Smooth muscle cell (in vitro differentiated cells): ENCODE measurements around the gene RAP1GAP2. TPM values are rescaled to one million over a fixed set of nuclear protein-coding genes. Genes with fewer than 3 reads are reported as not detected.

Source experiments
- DNase-seq: peaks from one replicate; lab custom pipeline; 2025; ENCODE audit not compliant: unreplicated experiment; lab: John Stamatoyannopoulos, UW
- H2AFZ ChIP-seq: fragments of 200-600 bp; sonication (generic); 2 replicates; pipeline ENCODE4 v1.6.0; 2016; ENCODE audit warnings: antibody characterized with exemption, low read depth, mild to moderate bottlenecking
- H3F3A ChIP-seq: fragments of 200-600 bp; sonication (generic); 2 replicates; pipeline ENCODE4 v1.6.0; 2017; ENCODE audit warnings: antibody characterized with exemption, low read depth
- H3K27ac ChIP-seq: fragments of 200-600 bp; sonication (generic); 2 replicates; pipeline ENCODE4 v1.5.1; 2016; ENCODE audit warnings: low read depth, mild to moderate bottlenecking
- H3K27me3 ChIP-seq: fragments of 200-600 bp; sonication (generic); 2 replicates; pipeline ENCODE4 v1.6.1; 2016; ENCODE audit warnings: low read depth, mild to moderate bottlenecking
- H3K36me3 ChIP-seq: fragments of 200-600 bp; sonication (generic); 2 replicates; pipeline ENCODE4 v1.5.1; 2016; ENCODE audit warnings: low read depth
- H3K4me1 ChIP-seq: fragments of 200-600 bp; sonication (generic); 2 replicates; pipeline ENCODE4 v1.5.1; 2016; ENCODE audit warnings: low read depth
- H3K4me2 ChIP-seq: fragments of 200-600 bp; sonication (generic); 2 replicates; pipeline ENCODE4 v1.6.0; 2016; ENCODE audit warnings: mild to moderate bottlenecking
- H3K4me3 ChIP-seq: fragments of 200-600 bp; sonication (generic); 2 replicates; pipeline ENCODE4 v1.5.1; 2016; ENCODE audit warnings: mild to moderate bottlenecking
- H3K79me2 ChIP-seq: fragments of 200-600 bp; sonication (generic); 2 replicates; pipeline ENCODE4 v1.6.0; 2016; ENCODE audit warnings: low read depth, mild to moderate bottlenecking
- H3K9ac ChIP-seq: fragments of 200-600 bp; sonication (generic); 2 replicates; pipeline ENCODE4 v1.6.0; 2016; ENCODE audit warnings: low read depth
- H3K9me3 ChIP-seq: fragments of 200-600 bp; sonication (generic); replicated peaks from 2 replicates; pipeline ENCODE4 v1.5.1; 2016; ENCODE audit warnings: low read depth
- H4K20me1 ChIP-seq: fragments of 200-600 bp; sonication (generic); 2 replicates; pipeline ENCODE4 v1.6.0; 2016; ENCODE audit warnings: low read depth
- CTCF ChIP-seq: fragments of 200-600 bp; sonication (generic); IDR thresholded peaks from 2 replicates; pipeline ENCODE4 v1.5.1; 2017; ENCODE audit warnings: borderline replicate concordance, mild to moderate bottlenecking, antibody characterized with exemption; ENCODE audit not compliant: insufficient read depth, poor library complexity, severe bottlenecking
- WGBS: methylation state at CpG from one replicate; pipeline ENCODE4 v1.1.7; 2016; ENCODE audit warnings: low lambda C conversion rate; 5-methylcytosine and 5-hydroxymethylcytosine counted together
- polyA plus RNA-seq: library from polyadenylated mRNA; unstranded; fragments of >200 nt; fragmentation: Nextera tagmentation; extraction: Ambion mirVana; gene quantifications from 2 replicates; pipeline ENCODE4 v1.2.1, GENCODE V29; 2016
- total RNA-seq: library from RNA; depleted of rRNA; stranded (reverse); fragments of >200 nt; gene quantifications from 2 replicates; pipeline ENCODE4 v1.2.3, GENCODE V29; 2014

The RAP1GAP2 gene
- total and polyA plus RNA-seq, 2 experiments from 2014 or later: 0.31 to 0.99 TPM

GRCh38 chr17:2893422-2893914, 97.2 kb downstream of the RAP1GAP2 start:
- WGBS: 96% methylated on average over 20 of the region's 20 CpGs
- no peak overlapping the region for H3K4me2 ChIP-seq
- peaks cover 6% of the 10 kb centered on the region for H3F3A ChIP-seq
- H4K20me1 ChIP-seq: no peaks in the 10 kb centered on the region
- no peaks in the 10 kb centered on the region for H3K27me3 ChIP-seq
- H3K9me3 ChIP-seq: no peaks in the 10 kb centered on the region
- no peaks in the 10 kb centered on the region for H3K36me3 ChIP-seq
- no peaks in the 10 kb centered on the region for H3K79me2 ChIP-seq
- H3K4me3 ChIP-seq: no peak overlapping the region
- H2AFZ ChIP-seq: no peak overlapping the region
- no peak overlapping the region for H3K9ac ChIP-seq
- peak overlapping the region; percentile 15 for H3K27ac ChIP-seq
- DNase-seq: no peak
- no peaks in the 10 kb centered on the region for H3K4me1 ChIP-seq
- no peak for TF ChIP-seq CTCF

GRCh38 chr17:2894782-2895181, 98.5 kb downstream of the RAP1GAP2 start:
- H3K4me1 ChIP-seq: no peaks in the 10 kb centered on the region
- no peaks in the 10 kb centered on the region for H3K9me3 ChIP-seq
- H3K4me2 ChIP-seq: no peak overlapping the region
- no peak overlapping the region for H3K4me3 ChIP-seq
- DNase-seq: no peak
- no peaks in the 10 kb centered on the region for H3K36me3 ChIP-seq
- H3K79me2 ChIP-seq: no peaks in the 10 kb centered on the region
- peaks cover 6% of the 10 kb centered on the region for H3F3A ChIP-seq
- no peak overlapping the region for H3K9ac ChIP-seq
- 95% methylated on average over 17 of the region's 17 CpGs for WGBS
- no peaks in the 10 kb centered on the region for H4K20me1 ChIP-seq
- H3K27me3 ChIP-seq: no peaks in the 10 kb centered on the region
- no peak overlapping the region for H2AFZ ChIP-seq
- H3K27ac ChIP-seq: no peak overlapping the region
- TF ChIP-seq CTCF: no peak

GRCh38 chr17:2897605-2898004, 101.4 kb downstream of the RAP1GAP2 start:
- H3K79me2 ChIP-seq: no peaks in the 10 kb centered on the region
- H3K4me2 ChIP-seq: no peak overlapping the region
- no peaks in the 10 kb centered on the region for H3K4me1 ChIP-seq
- no peaks in the 10 kb centered on the region for H3K36me3 ChIP-seq
- no peak for TF ChIP-seq CTCF
- DNase-seq: no peak
- no peak overlapping the region for H3K4me3 ChIP-seq
- no peaks in the 10 kb centered on the region for H4K20me1 ChIP-seq
- no peaks in the 10 kb centered on the region for H3K9me3 ChIP-seq
- H3K9ac ChIP-seq: no peak overlapping the region
- 89% methylated on average over 11 of the region's 11 CpGs for WGBS
- no peak overlapping the region for H2AFZ ChIP-seq
- no peaks in the 10 kb centered on the region for H3F3A ChIP-seq
- H3K27me3 ChIP-seq: no peaks in the 10 kb centered on the region
- H3K27ac ChIP-seq: no peak overlapping the region

- Histone ChIP-seq H3K27ac (no peak overlapping the region), H3K79me2 (no peaks in the 10 kb centered on the region), H3K4me1 (no peaks in the 10 kb centered on the region), H2AFZ (no peak overlapping the region), H3K36me3 (no peaks in the 10 kb centered on the region), H3K4me2 (no peak overlapping the region), H3K9me3 (no peaks in the 10 kb centered on the region), H3K9ac (no peak overlapping the region), H4K20me1 (no peaks in the 10 kb centered on the region), H3F3A (no peaks in the 10 kb centered on the region), H3K27me3 (no peaks in the 10 kb centered on the region), H3K4me3 (no peak overlapping the region)
- 91% methylated on average over 15 of the region's 15 CpGs for WGBS
- DNase-seq: no peak
- no peak for TF ChIP-seq CTCF
Observed at GRCh38 chr17:2898255-2898926, 102.2 kb downstream of the RAP1GAP2 start.
